NCI-H69 (cell line): Measurements from ENCODE around the gene NFATC1.

Experiments used
- DNase-seq: peaks from one replicate; lab custom pipeline; 2025; lab: John Stamatoyannopoulos, UW

NFATC1 gene

DNA sequence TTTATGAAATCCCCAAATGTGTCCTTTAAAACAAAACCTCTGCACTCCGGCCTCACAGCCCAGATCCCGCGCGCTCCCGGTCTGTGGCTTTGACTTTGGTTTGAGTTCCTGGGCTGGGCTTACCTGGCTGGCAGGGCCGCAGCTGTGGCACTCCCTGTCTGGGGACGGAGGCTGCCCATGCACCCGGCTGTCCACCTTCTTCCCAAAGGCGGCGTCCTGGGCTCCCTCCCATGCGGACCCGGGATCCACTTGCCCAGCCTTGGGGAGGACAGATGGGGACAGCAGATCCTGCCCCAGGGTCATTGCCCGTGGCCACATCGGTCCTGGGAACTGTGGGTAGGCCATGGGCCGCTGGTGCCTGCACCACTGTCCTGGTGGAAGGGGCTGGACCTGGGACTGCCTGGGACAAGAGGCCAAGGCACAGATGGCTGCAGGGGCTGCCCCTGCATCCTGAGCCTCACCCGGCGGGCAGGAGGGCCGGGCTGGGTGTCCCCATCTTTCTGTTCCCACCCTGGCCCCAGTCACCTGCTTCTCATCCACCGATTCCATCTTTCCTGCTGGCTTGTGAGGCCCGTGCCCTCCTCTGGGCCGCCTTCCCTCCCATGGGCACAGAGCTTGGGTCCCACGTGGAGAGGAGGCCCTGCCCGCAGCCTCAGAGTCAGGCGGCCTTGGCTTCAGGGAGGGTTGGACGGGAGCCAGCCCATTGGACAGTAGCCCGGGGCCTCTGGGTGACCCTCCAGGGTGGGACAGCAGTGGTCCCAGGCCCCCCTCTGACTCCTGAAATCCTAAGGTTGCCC lies 27.7 kb downstream of the NFATC1 start:
- DNase-seq = no peak

DNA sequence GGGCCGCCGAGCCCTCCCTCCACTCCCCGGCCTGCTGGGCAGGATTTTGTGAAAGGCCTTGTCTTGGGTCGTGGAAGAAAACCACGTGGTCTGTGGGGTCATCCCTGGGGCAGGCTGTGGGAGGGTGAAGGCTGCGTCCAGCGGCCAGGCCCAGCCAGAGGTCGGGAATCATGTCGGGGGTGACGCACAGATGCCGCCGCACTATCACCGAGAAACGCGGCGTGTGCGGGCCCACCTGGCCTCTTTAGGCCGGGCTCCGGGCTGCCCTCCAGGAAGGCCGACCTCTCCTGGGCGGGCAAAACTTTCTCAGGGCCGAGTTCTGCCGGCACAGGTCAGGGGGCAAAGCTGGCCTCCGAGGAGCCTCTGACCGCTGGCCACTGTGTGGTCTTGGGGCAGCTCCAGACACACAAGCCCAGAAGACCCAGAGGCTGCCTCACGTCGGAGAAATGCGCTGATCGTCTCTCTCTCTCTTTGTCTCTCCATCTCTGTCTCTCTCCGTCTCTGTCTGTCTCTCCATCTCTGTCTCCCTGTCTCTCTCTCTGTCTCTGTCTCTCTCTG lies 28.4 kb downstream of the NFATC1 start:
- DNase-seq = no peak

DNA sequence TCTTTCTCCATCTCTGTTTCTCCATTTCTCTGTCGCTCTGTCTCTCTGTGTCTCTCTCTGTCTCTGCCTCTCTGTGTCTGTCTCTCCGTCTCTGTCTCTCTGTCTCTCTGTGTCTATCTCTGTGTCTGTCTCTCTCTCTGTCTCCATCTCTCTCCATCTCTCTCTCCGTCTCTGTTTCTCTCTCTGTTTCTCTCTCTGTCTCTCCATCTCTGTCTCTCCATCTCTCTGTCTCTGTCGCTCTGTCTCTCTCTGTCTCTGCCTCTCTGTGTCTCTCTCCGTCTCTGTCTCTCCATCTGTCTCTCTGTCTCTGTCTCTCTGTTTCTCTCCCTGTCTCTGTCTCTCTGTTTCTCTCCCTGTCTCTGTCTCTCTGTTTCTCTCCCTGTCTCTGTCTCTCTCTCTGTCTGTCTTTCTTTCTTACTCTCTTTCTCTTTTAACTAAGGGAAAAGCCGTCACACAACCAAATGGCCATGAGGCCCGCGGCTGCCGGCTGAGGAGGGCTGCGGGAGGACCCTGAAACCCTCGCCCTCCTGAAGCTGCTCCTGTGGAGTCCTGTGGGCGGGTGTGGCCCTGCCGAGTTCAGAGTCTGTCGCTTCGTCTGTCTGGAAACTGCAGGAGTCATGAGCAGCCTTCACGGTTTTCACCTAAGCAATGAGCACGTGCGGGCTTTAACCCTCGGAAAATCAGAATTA lies 29.3 kb downstream of the NFATC1 start:
- DNase-seq = no peak

DNA sequence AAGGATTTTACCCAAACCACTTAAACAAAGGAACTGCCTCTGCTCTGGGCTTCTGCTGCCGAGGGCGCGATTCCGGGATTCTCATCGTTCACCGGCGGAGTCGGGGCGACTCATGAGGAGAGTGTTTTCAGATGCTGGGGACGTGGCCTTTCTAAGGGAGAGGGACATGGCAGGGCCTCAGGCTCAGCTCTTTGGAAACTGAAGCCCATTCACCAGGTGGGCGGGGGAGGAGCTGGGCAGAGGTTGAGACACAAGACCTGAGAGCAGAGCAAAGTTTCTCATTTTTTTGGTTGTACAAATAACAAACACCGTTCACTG lies 29.8 kb downstream of the NFATC1 start:
- DNase-seq = no peak

DNA sequence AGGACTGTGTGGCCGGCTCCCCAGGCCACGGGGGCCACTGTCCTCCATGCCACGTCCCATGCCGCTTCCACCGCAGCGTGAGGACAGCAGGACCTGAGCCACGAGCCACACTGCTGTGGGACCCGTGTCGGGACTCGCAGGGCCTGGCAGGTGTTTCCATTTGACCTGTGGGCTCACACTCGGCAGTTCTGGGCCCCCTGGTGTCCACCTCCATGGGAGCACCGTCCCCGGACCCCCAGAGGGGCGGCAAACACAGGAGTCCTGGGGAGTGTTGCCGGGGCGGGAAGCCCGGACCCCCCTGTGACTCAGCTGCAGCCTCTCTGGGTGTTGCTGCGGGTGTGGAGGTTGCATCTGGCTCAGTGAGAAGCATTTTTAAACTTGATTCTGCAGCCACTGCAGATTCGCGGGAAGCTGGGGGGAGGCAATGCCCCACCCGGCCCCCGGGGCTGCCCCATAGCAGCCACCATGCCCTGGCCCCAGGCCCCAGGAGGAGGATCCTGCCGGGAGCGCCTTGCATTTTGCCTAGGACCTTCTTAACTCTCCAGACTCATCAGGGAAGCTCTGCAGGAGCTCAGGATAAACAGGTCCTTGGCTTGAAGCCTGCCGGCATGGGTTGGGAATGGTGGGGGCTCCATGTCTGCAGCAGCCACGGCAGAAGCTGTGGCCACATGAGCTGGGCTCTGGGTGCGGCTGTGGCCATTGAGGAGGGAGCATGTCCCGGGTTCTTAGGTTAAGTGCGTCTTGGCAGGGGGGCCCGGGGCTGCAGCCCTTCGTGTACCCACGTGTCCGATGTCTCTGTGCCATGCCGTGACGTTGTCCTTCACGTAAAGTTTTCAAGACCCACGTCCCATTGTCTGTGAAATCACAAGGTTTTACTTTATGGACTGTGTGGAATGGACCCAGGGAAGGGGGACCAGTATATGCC lies 30.9 kb downstream of the NFATC1 start:
- peak; percentile 31 for DNase-seq

DNA sequence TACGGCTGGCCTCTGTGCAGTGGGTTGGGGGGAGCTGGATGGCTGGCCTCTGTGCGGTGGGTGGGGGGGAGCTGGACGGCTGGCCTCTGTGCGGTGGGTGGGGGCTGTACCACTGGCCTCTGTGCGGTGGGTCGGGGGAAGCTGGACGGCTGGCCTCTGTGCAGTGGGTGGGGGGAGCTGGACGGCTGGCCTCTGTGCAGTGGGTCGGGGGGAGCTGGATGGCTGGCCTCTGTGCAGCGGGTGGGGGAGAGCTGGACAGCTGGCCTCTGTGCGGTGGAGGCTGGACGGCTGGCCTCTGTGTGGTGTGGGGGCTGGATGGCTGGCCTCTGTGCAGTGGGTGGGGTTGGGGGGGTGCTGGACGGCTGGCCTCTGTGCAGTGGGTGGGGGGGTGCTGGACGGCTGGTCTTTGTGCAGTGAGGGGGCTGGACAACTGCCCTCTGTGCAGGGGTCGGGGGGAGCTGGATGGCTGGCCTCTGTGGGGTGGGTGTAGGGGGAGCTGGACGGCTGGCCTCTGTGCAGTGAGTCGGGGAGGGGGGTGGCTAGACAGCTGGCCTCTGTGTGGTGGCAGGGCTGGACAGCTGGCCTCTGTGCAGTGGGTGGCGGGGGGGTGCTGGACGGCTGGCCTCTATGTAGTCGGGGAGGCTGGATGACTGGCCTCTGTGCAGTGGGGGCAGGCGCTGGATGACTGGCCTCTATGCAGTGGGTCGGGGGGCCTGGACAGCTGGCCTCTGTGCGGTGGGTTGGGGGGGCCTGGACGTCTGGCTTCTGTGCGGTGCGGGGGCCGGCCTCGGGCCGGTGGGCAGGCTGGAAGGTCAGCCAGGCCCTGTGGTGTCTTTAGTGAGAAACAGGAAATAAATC lies 31.9 kb downstream of the NFATC1 start:
- DNase-seq = no peak

DNA sequence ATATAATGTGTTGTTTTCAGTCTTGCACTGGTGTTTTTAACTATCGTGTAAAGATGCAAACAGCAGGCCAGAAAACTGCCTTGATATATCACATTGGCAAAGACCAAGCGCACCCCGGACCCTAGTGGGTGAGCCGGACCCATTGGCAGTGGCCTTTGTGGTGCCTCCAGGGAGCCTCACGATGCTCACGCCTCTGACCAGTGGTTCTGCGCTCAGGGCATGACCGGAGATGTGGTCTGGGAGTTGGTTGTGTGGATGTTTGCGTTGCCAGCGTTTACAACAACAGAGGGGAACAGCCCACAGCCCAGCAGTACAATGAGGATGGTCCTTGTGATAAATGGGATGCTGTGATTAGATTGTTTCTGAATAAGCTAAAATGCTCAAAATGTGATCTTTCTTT lies 32.6 kb downstream of the NFATC1 start:
- DNase-seq = no peak

DNA sequence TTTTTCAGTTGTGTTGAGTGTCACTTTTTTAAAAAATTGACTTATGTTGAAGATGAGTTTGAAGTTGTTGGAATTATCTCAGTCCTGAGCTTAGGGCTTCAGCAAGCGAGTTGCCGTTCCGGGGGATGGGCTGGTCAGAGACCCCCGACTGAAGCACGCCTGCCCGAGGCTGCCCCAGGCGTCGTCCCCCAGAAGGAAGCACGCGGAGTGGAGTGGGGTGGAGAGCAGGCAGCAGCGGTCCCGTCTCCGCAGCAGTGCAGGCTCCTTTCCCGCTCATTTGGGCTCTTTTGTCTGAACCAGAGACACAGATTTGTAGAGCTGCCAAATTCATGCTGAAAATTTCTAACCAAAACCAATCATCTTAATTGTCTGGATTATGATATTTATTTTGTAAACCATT lies 33.7 kb downstream of the NFATC1 start:
- no peak for DNase-seq

DNA sequence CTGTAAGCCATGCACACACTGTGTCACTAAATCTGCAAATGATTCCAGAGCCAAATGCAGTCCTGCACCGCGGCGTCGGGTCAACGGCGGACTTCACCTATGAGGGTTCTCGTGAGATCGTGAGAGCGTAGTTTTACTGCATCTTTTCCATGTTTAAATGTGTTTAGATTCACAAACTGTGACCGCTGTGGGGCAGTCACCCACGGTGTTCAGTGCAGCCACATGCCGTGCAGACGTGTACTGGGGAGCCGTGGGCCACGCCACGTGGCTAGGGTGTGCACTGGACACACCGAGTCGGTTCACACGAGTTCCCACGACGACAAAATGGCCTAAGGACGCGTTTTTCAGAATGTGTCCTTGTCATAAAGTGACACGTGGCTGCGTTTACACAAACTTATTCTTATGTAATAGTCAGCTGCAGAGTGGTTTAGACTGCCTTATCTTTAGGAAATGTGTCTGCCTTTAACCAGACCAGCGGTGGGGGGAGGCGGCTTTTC lies 34.1 kb downstream of the NFATC1 start:
- DNase-seq = no peak

DNA sequence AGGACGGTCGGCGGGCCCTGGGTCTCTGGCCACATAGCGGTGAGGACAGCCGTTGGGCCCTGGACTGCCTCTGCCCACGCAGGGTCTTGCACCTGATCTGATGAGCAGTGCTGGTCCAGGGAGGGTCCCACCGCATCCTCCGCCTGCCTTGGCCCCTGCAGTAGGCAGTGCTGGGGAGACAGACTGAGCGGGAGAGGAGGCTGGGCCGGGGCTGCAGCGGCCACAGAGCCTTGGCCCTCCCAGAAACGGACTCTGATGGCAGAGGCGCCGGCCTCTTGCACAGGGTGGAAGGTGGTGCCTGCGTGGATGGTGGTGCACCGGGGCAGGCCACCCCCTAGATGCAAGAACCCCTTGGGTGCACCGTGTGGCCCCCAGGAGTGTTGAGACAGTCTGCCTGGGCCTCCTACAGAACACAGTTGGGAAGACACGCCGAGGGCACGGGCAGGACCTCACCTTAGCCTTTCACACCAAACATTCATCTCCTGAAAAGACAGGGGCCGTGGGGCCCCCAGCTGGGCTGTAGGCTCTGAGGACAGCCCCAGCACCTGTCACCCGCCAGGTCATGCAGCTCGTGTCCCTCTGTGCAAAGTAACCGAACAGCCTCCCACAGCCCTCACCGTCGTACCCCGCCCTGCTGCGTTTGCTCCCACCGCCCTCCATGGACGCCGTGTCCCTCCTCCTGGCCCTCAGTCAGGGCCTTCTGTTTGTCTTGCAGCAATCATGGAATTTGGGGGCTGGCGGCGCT lies 36.8 kb downstream of the NFATC1 start:
- DNase-seq = no peak

DNA sequence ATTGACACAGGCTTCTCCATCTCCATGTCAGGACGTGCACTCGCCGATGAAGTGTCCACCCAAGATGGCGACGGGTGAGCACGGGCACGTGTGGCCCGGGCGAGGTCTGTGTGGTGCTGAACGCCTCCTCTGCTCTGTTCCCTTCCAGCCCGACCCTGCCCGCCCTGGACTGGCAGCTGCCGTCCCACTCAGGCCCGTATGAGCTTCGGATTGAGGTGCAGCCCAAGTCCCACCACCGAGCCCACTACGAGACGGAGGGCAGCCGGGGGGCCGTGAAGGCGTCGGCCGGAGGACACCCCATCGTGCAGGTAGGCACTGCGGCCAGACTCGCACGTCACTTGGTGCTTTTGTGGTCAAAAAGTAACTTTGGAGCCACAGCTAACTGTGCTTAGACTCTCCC lies 37.7 kb downstream of the NFATC1 start:
- no peak for DNase-seq

DNA sequence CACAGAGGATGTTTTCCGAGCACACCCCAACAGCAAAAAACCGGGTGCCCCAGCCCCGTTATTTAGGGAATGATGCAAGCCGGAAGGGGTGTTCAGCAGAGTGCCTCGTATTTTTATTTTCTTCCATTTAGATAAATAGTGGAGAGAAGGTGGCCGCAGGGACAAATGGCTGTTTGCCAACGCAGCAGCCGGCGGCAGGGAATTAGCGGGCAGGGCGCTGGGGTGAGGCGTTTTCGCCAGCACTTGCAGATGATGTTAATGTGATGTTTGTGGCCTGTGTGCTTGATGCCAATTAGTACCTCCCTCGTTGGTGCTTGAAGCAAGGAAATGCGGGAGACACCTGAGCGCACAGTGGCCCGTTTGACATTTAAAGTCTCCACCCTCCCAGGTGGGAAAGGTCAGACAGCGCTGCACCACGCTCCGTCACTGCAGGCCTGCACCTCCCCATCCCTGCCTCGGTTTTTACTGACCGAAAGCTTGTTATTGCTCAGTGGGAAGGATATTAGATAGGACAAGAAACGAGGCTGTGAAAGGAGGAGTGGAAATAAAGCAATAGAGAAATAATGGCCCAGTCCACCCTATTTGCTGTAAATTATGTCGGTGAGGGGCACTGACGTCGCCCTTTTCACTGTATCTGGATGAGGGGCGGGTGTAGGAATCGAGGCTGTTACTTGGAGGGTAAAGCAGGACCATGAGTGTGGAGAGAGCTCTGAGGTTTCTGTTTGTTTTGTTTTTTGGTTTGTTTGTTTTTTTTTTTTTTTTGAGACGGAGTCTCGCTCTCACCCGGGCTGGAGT lies 39.1 kb downstream of the NFATC1 start:
- peak; percentile 84 for DNase-seq

DNA sequence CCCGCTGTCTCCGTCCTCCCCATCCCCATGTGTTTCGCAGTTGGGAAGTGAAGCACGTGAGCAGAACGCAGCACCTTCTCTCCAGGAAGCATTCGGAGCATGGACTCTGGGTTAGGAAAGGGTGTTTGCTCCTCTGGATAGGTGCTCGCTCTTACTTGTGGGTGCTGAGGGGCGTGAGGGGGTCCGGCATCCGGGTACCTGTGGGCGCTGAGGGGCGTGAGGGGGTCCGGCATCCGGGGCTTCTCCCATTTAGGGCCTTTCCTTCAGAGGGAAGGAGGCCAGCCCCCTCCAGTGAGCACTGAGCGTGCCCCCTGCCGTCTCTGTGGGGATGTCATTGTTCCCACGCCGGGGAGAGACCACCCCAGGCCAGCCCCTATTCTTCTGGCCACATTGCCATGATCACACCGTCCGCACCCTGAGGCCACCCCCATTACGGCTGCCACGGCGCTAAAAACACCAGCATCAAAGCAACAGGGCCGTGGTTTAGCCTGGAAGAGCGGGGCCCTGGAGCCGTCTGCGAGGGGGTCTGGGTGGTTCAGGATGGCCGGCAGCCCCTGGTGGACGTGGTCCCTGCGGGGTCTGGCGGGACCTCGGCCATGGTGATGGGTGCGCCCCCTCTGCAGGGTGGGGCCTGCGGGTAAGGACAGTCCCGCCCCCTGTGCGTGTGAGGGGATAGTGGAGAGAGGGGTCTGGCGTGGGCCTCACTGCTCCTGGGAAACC lies 41.0 kb downstream of the NFATC1 start:
- no peak for DNase-seq

DNA sequence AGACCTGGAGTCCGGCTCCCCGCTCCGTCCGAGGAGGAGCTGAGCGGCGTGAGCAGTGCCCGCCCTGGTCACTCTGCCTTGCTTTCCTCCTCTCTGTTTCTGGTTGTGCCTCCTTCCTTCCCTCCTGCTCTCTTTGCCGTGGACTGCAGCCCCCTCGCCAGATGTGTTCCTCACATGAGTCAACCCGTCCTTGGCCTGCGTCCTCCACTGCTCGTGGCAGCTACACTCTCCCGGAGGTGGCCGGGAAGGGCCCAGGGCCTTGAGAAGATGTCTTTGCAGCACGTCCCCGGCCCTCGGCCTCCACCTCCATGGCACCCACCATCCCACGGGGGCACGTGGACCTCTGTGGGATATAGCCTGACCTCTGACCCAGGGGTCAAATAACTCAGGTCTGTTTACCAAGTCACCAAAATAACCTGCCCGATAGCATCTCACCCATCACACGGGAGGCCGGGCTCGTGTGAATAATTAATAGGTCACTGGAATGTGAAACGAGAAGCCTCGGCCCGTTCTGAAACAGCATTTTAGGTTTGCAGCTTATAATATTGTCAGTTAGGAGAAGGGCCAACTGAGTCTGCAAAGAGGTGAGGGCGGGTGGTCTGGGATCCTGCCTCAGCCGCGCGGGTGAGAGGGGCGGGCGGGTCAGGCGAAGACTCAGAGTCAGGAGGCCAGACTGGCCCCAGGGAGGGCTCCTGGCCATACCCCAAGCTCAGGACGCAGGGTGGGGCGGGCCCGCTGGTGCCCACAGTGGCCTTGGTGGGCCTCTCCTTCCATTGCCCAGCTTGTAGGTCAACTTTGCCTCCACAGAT lies 42.6 kb downstream of the NFATC1 start:
- DNase-seq = no peak

DNA sequence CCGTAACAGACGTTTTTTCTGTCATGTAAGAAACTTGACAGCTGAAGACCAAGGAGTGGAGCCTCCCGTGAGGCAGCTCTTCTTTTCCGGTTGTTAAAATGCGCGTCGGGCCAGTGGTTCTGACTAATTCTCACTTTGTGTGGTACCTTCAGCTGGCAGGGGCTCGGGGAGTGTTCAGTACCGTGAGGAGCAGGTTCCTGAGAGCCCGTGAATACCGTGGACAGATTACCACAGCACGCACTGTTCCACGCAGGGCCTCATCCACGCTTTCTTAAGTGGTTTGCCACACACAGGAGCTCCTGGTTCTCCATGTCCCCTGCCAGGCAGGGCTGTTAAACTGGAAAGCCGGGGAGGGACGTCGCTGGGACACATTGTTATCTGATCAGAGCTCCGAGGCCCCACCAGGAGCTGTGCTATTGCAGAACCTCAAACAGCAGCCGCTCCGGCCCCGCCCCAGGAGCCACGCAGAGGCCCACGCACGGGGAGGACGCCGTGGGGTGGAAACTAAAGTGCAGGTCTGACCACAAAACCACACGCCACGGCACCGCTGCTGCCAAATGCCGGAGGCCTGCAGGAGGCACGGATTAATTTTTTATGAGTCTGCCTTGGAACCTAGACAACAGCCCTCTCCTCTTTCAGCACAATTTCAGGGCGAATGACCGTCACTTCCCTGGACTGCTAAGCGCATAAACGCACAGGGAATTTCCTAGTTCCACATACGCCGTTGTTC lies 43.3 kb downstream of the NFATC1 start:
- no peak for DNase-seq

DNA sequence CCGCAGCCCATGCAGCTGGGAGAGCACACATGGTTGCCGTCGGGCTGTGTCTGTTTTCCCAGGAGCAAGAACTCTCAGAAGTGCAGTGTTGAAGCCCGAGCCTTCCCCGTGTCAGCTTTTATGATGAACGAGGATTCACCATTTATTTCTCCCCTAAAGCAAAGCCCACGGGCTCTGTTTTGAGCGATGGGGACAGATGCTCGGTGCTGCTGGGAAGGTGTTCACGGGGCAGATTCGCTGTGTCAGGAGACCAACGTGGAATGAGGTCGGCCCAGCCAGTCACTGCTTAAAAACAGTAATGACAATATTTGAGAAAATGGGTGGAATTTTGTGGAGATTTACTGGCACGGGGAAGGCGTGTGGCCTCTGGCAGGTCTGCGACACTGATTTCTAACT lies 43.9 kb downstream of the NFATC1 start:
- no peak for DNase-seq

DNA sequence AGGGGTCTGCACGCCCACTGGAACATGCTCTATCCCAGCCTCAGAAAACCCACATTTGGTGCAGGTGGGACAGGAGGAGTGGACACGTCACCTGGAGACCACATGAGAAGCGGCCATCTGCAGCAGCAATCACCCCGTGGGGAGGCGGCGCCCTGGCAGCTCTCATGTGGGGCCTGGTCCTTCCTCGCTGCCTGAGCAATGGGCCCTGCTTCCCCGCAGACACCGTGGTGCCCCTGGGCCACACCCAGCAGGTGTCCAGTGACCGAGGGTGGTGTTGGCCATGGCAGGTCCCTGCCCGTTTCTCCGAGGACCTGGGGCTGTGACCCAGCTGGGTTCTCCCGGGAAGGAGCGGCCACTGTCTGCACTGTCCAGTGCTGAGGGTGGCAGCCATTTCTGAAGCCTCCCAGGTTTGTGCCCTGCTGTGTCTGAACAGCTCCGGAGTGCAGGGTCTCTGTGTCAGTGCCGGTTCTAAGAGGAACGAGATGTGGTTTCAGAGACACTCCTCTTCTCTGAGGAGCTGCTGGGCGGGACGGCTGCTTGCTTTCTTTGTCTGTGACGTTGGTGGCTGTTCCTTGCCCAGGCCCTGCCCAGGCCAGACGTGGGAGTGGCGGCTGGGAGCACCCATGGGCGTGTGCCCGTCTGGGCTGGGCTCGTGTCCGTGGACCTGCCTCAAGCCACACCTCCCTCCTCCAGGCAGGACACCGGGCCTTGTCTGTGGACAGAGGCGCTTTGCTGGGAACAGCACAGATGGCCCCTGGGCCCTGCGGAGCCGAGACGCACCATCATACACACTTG lies 44.8 kb downstream of the NFATC1 start:
- DNase-seq = no peak
